NCI-H2227 (cell line): ENCODE data around the gene FBXO9.

Source experiments
- DNase-seq: peaks from one replicate; lab custom pipeline; 2025; ENCODE audit not compliant: unreplicated experiment; lab: John Stamatoyannopoulos, UW

The FBXO9 gene

GRCh38 chr6:53130569-53131290, 65.5 kb downstream of the FBXO9 start:
- DNase-seq, result no peak

DNA sequence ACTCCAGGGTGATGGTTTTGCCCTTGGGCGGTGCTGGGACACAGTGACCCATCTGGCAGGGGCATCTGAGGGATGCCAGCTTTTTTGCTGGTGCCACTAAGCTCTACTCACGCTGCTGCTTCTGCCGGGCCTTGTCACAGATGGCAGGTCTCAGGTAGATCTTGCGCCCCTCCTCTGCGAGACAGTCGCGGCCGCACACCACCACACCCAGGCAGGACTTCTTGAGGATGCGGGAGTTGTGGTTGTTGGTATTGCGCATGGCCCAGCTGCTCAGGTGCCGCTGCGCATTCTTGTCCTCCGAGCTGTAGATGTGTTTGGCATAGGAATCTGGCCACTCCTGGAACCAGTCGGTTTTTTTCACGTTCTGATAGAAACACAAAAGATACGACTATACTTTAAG, 68.8 kb downstream of the FBXO9 start:
- no peak for DNase-seq

DNA sequence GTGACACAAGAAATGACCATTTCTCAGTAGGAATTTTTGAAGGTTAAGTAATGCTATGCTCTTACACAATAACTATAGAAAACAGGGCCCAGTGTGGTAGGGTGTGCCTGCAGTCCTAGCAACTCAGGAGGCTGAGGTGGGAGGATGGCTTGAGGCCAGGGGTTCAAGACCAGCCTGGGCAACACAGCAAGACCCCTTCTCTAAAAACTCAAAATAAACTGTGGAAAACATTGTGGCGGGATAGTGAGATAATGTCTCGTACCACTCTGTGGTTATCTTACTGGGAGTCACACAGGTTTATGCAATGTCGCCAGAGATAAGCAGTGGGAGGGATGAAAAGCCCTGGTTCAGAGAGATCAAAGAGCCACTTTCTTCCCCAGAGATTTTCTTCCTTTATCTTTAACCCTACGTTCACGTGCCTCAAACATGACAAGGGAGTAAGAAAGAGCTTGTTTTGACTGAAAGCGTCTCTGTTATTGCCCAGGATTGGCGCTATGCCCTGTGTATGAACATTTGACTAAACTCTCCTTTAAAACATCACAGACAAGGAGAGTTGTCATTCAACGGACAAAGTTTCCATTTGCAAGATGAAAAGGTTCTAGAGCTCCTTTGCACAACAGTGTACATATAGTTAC, 69.5 kb downstream of the FBXO9 start:
- DNase-seq, result no peak

DNA sequence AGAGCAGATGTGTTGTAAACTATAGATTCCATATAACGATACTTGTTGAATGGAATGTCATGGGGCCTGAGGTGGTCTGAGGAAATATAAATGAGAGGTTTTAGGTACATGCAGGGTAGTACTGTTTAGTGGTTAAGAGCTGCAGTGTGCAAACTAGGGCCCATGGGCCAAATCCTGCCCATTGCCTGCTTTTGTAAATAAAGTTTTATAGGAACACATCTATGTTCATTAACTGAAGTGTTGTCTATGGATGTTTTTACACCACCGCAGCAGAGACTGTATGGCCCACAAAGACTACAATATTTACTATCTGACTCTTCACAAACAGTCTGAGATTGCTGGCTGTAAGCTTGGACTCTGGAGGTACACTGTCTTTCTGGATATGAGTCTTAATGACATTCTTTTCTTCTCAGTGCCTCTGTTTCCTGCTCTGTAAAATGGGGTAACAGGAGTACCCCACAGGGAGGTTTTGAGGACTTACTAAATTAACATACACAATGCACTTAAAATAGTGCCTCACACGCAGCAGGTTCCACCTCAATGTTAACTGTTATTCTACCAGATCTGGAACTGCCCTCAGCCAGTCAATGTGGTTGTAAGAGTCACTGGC, 70.9 kb downstream of the FBXO9 start:
- DNase-seq, result no peak

- DNase-seq, result no peak
These were observed 74.7 kb downstream of the FBXO9 start for GRCh38 chr6:53139841-53140413.

DNA sequence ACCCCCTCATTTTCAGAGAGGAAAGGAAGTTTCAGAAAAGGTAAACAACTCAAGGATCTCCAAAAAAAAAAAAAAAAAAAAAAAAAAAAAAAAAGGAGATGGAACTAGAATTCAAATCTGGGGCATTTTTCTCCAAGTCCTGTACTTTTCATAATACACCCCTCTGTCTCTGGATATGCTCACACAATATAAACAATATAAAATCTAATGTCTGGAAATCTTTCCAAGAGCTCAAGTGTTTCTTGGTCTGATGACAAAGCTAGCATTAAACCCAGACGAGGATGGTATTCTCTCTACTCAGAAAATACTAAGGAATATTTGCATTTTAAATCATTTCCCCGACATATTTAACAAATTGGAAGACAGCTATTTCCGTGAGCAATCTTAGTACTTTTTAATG, 77.6 kb downstream of the FBXO9 start:
- no peak for DNase-seq

DNA sequence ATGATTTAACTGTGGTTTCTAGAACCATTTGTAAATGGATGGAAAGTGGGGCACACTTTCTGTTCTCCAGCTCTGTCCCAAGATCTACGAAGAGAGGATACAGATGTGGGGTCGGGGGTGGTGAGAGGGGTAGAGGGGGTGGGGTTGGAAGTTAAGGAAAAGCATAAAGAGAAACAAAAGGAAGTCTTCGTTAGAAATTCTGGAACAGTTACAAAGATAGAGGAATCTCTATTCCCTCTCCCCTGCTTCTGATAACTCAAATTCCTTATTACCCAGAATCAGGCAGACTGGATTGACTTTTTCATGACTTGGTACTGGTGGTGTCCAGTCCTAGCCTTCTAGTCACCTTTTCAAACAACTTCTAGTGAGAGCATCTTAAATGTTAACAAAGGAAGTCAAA, 78.5 kb downstream of the FBXO9 start:
- DNase-seq, result no peak

DNA sequence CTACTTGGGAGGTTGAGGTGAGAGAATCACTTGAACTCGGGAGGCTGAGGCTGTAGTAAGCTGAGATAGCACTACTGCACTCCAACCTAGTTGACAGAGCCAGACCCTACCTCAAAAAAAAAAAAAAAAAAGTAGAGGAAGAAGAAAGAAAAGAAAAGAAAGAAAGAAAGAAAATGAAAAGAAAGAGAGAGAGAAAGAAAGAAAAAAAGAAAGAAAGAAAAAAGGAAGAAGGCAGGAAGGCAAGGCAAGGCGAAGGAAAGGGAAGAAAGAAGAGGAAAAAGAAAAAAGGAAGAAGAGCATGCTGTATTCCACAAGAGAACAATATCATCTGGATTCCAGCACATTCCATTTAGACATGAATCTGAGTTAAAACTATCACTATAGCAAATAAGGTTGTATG, 79.6 kb downstream of the FBXO9 start:
- DNase-seq, result no peak

GRCh38 chr6:53148684-53149083, 83.5 kb downstream of the FBXO9 start, which contains the start of gene GCM1:
GCM1 (minus strand) TSS chr6:53148841; CDS start chr6:53145632, 3,209 bp downstream.
- no peak for DNase-seq
